GM19351 (cell line): ENCODE data around the gene FAM81A.
"Not testable (repeated sequence)": the region's sequence is repeated elsewhere in the genome, so short reads cannot be mapped to it uniquely, and the experiment has no call there.

Source experiments
- ATAC-seq: cut with Tn5 transposase; IDR thresholded peaks from one replicate; pipeline ENCODE4 v1.9.1; 2021; ENCODE audit warnings: mild to moderate bottlenecking, moderate library complexity; ENCODE audit not compliant: unreplicated experiment

Gene FAM81A

GRCh38 chr15:59473226-59473625 lies 35.2 kb downstream of the FAM81A start:
- no peak for ATAC-seq

GRCh38 chr15:59475161-59475560 lies 37.2 kb downstream of the FAM81A start:
- ATAC-seq, result not testable (repeated sequence)

GRCh38 chr15:59484399-59484798 lies 46.4 kb downstream of the FAM81A start:
- no peak for ATAC-seq

GRCh38 chr15:59485036-59485435 lies 47.0 kb downstream of the FAM81A start:
- no peak for ATAC-seq

GRCh38 chr15:59489485-59489884 lies 51.5 kb downstream of the FAM81A start:
- not testable (repeated sequence) for ATAC-seq

GRCh38 chr15:59491062-59491461 lies 53.1 kb downstream of the FAM81A start:
- no peak for ATAC-seq

GRCh38 chr15:59492389-59493377 lies 54.7 kb downstream of the FAM81A start:
- no peak for ATAC-seq

- ATAC-seq, result no peak
Observed at GRCh38 chr15:59501597-59501996, 63.6 kb downstream of the FAM81A start.

- ATAC-seq, result no peak
Observed at GRCh38 chr15:59515190-59515589, 77.2 kb downstream of the FAM81A start.

- no peak for ATAC-seq
Observed at GRCh38 chr15:59516655-59517461, 78.9 kb downstream of the FAM81A start.

GRCh38 chr15:59519329-59519728 lies 81.3 kb downstream of the FAM81A start:
- ATAC-seq, result no peak

GRCh38 chr15:59521443-59521842 lies 83.5 kb downstream of the FAM81A start:
- ATAC-seq, result no peak

- ATAC-seq, result no peak
Observed at GRCh38 chr15:59522988-59523461, 85.0 kb downstream of the FAM81A start.

- no peak for ATAC-seq
Observed at GRCh38 chr15:59523702-59524101, 85.7 kb downstream of the FAM81A start.

GRCh38 chr15:59524331-59524731 lies 86.3 kb downstream of the FAM81A start:
- ATAC-seq, result no peak

- ATAC-seq, result not testable (repeated sequence)
Observed at GRCh38 chr15:59526466-59526865, 88.5 kb downstream of the FAM81A start.

GRCh38 chr15:59528429-59528828 lies 90.4 kb downstream of the FAM81A start:
- no peak for ATAC-seq

- ATAC-seq, result no peak
Observed at GRCh38 chr15:59528961-59529402, 91.0 kb downstream of the FAM81A start.

- ATAC-seq, result no peak
Observed at GRCh38 chr15:59531066-59531675, 93.2 kb downstream of the FAM81A start.

GRCh38 chr15:59532770-59533379 lies 94.9 kb downstream of the FAM81A start:
- peak; percentile 54 for ATAC-seq

GRCh38 chr15:59536553-59536952 lies 98.6 kb downstream of the FAM81A start:
- ATAC-seq, result no peak
